SK-N-SH treated with all-trans-retinoic acid at 6 μM for 48 hours (cell line): ENCODE data around the gene BCAT1.

Experiments used
- CSDC2 ChIP-seq: fragments of 250-450 bp; sonication (Bioruptor Pico); IDR thresholded peaks from 2 replicates; pipeline ENCODE4 v1.5.0; 2020; ENCODE audit warnings: mild to moderate bottlenecking, moderate library complexity
- ESRRG ChIP-seq: fragments of 250-450 bp; sonication (Bioruptor Pico); IDR thresholded peaks from 2 replicates; pipeline ENCODE4 v1.6.1; 2021; ENCODE audit warnings: mild to moderate bottlenecking
- ISL1 ChIP-seq: fragments of 250-450 bp; sonication (Bioruptor Pico); IDR thresholded peaks from 2 replicates; pipeline ENCODE4 v2.1.2; 2022; ENCODE audit warnings: mild to moderate bottlenecking, moderate library complexity
- PPARA ChIP-seq: fragments of 250-450 bp; sonication (Bioruptor Pico); IDR thresholded peaks from 2 replicates; pipeline ENCODE4 v1.5.0; 2020; ENCODE audit warnings: mild to moderate bottlenecking, borderline replicate concordance
- TOX ChIP-seq: fragments of 250-450 bp; sonication (Bioruptor Pico); IDR thresholded peaks from 2 replicates; pipeline ENCODE4 v1.8.0; 2021; ENCODE audit warnings: mild to moderate bottlenecking, moderate library complexity, borderline replicate concordance
- ZFP30 ChIP-seq: fragments of 450-650 bp; formaldehyde crosslinking; IDR thresholded peaks from 2 replicates; pipeline ENCODE4 v1.5.0; 2022; ENCODE audit warnings: mild to moderate bottlenecking, moderate library complexity
- TF ChIP-seq, protein P1 (sequence below): fragments of 250-450 bp; sonication (Bioruptor Pico); IDR thresholded peaks from 2 replicates; pipeline ENCODE4 v1.5.1; 2020; ENCODE audit warnings: low read depth, mild to moderate bottlenecking, moderate library complexity
- TF ChIP-seq, protein P2 (sequence below): fragments of 250-450 bp; sonication (Bioruptor Pico); IDR thresholded peaks from 2 replicates; pipeline ENCODE4 v1.8.0; 2020; ENCODE audit warnings: mild to moderate bottlenecking, moderate library complexity, borderline replicate concordance

DNA sequence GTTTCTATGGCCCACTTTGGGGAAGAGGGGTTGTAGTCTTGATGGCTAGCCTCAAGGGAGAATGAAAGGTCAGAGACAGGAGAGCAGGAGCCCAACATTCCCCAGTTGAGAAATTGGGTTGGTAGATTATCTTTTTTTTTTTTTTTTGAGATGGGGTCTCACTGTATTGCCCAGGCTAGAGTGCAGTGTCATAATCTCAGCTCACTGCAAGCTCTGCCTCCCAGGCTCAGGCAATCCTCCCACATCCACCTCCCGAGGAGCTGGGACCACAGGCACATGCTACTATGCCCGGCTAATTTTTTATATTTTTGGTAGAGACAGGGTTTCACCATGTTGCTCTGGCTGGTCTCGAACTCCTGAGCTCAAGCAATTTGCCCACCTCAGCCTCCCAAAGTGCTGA, 34.9 kb downstream of the BCAT1 start:
- TF ChIP-seq CSDC2 (CRISPR knock-in tag) (no peak), ISL1 (CRISPR knock-in tag) (no peak), TOX (no peak), PPARA (CRISPR knock-in tag) (no peak), ZFP30 (no peak), ESRRG (no peak)
- TF ChIP-seq, protein P1, sequence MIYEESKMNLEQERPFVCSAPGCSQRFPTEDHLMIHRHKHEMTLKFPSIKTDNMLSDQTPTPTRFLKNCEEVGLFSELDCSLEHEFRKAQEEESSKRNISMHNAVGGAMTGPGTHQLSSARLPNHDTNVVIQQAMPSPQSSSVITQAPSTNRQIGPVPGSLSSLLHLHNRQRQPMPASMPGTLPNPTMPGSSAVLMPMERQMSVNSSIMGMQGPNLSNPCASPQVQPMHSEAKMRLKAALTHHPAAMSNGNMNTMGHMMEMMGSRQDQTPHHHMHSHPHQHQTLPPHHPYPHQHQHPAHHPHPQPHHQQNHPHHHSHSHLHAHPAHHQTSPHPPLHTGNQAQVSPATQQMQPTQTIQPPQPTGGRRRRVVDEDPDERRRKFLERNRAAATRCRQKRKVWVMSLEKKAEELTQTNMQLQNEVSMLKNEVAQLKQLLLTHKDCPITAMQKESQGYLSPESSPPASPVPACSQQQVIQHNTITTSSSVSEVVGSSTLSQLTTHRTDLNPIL (CRISPR knock-in tag) = no peak
- TF ChIP-seq, protein P2, sequence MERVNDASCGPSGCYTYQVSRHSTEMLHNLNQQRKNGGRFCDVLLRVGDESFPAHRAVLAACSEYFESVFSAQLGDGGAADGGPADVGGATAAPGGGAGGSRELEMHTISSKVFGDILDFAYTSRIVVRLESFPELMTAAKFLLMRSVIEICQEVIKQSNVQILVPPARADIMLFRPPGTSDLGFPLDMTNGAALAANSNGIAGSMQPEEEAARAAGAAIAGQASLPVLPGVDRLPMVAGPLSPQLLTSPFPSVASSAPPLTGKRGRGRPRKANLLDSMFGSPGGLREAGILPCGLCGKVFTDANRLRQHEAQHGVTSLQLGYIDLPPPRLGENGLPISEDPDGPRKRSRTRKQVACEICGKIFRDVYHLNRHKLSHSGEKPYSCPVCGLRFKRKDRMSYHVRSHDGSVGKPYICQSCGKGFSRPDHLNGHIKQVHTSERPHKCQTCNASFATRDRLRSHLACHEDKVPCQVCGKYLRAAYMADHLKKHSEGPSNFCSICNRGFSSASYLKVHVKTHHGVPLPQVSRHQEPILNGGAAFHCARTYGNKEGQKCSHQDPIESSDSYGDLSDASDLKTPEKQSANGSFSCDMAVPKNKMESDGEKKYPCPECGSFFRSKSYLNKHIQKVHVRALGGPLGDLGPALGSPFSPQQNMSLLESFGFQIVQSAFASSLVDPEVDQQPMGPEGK = no peak
